ENCODE data around the gene CPPED1. TPM values are rescaled to one million over a fixed set of nuclear protein-coding genes. Genes with fewer than 3 reads are reported as not detected.

Gene CPPED1
- total and polyA plus RNA-seq, 2 of the 4 experiments (the other 2 are of a cell fraction): 5.1 to 6.5 TPM

GRCh38 chr16:12728469-12728868, 75.2 kb downstream of the CPPED1 start:
- Histone ChIP-seq H2BK15ac (ENCODE audit: low read depth, low read length) (no peak overlapping the region), H3K4ac (ENCODE audit: low read depth, low read length) (no peak overlapping the region), H3K18ac (ENCODE audit: low read depth, low read length) (no peak overlapping the region), H3K36me3 (ENCODE audit: control insufficient read depth, insufficient read depth, low read length) (no peaks in the 10 kb centered on the region), H3K27me3 (ENCODE audit: control insufficient read depth, insufficient read depth, low read length) (no peaks in the 10 kb centered on the region), H4K20me1 (ENCODE audit: insufficient read depth, low read length) (no peaks in the 10 kb centered on the region), H3K4me2 (ENCODE audit: low read depth, low read length) (no peak overlapping the region), H3K9ac (ENCODE audit: low read depth, low read length) (no peak overlapping the region), H4K8ac (ENCODE audit: low read depth in 2 of 2, low read length in 2 of 2) (no peak overlapping the region), H3K9me1 (ENCODE audit: insufficient read depth, low read length) (no peaks in the 10 kb centered on the region), H3K27ac (ENCODE audit: insufficient read depth, low read length) (no peak overlapping the region), H2AK5ac (ENCODE audit: low read depth, low read length) (no peak overlapping the region), H4K5ac (ENCODE audit: low read depth, low read length) (no peak overlapping the region), H4K91ac (ENCODE audit: insufficient read depth, low read depth, low read length) (no peak overlapping the region), H2AFZ (replicated peaks; ENCODE audit: low read length, poor library complexity) (no peak overlapping the region), H2AK9ac (replicated peaks; ENCODE audit: low read depth, low read length, poor library complexity) (no peak overlapping the region), H3K23ac (ENCODE audit: low read depth, low read length) (no peak overlapping the region), H3K4me1 (ENCODE audit: control insufficient read depth, insufficient read depth, low read length) (no peaks in the 10 kb centered on the region), H3K4me3 (ENCODE audit: insufficient read depth, low read depth, low read length) (no peak overlapping the region), H2BK5ac (ENCODE audit: low read depth, low read length, poor library complexity, severe bottlenecking) (no peak overlapping the region), H2BK20ac (ENCODE audit: low read depth, low read length) (no peak overlapping the region), H3K79me1 (ENCODE audit: low read depth in 1 of 2, low read length in 2 of 2) (no peaks in the 10 kb centered on the region), H3K14ac (replicated peaks; ENCODE audit: low read depth, low read length) (no peak overlapping the region), H3K9me3 (ENCODE audit: control insufficient read depth, insufficient read depth, low read length) (peaks cover 1% of the 10 kb centered on the region; the same call in 1 of the 2 replicates), H3K56ac (ENCODE audit: extremely low read depth, insufficient read depth, low read length) (no peak overlapping the region), H2BK120ac (ENCODE audit: low read depth, low read length) (no peak overlapping the region)
- dilution Hi-C loops (cut with HindIII; ENCODE audit: low sequenced_read_pairs, unreplicated experiment) (no loop called here), intact Hi-C loops (cut with micrococcal nuclease) (no loop called here), in situ Hi-C loops (cut with MboI; ENCODE audit: low sequenced_read_pairs) (no loop called here)
- BruUV-seq (replicated peaks): no TSS peak
- TF ChIP-seq RFX5 (IDR thresholded peaks at IDR 0.05; ENCODE audit: low read depth, low read length): no peak
- no peak for TF ChIP-seq CEBPB (IDR thresholded peaks at IDR 0.05; ENCODE audit: low read depth, low read length)
- no peak for TF ChIP-seq CHD1 (IDR thresholded peaks at IDR 0.05; ENCODE audit: low read depth, low read length)
- no peak for TF ChIP-seq MXI1 (IDR thresholded peaks at IDR 0.05; ENCODE audit: borderline replicate concordance, low read depth, low read length)
- TF ChIP-seq BHLHE40 (IDR thresholded peaks at IDR 0.05; ENCODE audit: low read depth, low read length): no peak
- no peak for TF ChIP-seq NFE2L2 (IDR thresholded peaks at IDR 0.05; ENCODE audit: low read depth, low read length)
- TF ChIP-seq RCOR1 (IDR thresholded peaks at IDR 0.05; ENCODE audit: insufficient replicate concordance, low read length): no peak
- TF ChIP-seq MAFK (IDR thresholded peaks at IDR 0.05; ENCODE audit: low read depth, low read length): no peak
- no peak for TF ChIP-seq CTCF (conservative IDR thresholded peaks at IDR 0.05; ENCODE audit: low read depth, low read length)
- TF ChIP-seq ELK1 (IDR thresholded peaks at IDR 0.05; ENCODE audit: borderline replicate concordance, low read depth, low read length): no peak
- no peak for TF ChIP-seq MAZ (IDR thresholded peaks at IDR 0.05; ENCODE audit: borderline replicate concordance, low read depth, low read length)
- TF ChIP-seq FOS (IDR thresholded peaks at IDR 0.05; ENCODE audit: low read depth, low read length): no peak
- no peak for TF ChIP-seq USF2 (IDR thresholded peaks at IDR 0.05; ENCODE audit: low read depth, low read length)
- no peak for TF ChIP-seq RAD21 (IDR thresholded peaks at IDR 0.05; ENCODE audit: low read length)
- TF ChIP-seq POLR2A (IDR thresholded peaks at IDR 0.05; ENCODE audit: low read depth, low read length): no peak
- TF ChIP-seq SMC3 (IDR thresholded peaks at IDR 0.05; ENCODE audit: low read depth, low read length): no peak
- POLR2A ChIA-PET (ENCODE audit: unreplicated experiment): no interaction called here
- 62% methylated on average over 3 of the region's 5 CpGs; no CpG with 5 or more reads in 1 of the 2 experiments for WGBS, 2 experiments (ENCODE audit: extremely low coverage in 2 of 2, insufficient read length in 1 of 2)
- ATAC-seq (ENCODE audit: low read depth) (no peak), DNase-seq (no peak)
- CTCF ChIA-PET: interaction anchor here (0.6 kb wide), 1 partner anchor 317 kb away, joined by 3 read pairs; no protein-coding TSS in a partner anchor

Measured in IMR-90 (cell line).